Measurements from ENCODE around the gene ATP10A.

The ATP10A gene

DNA sequence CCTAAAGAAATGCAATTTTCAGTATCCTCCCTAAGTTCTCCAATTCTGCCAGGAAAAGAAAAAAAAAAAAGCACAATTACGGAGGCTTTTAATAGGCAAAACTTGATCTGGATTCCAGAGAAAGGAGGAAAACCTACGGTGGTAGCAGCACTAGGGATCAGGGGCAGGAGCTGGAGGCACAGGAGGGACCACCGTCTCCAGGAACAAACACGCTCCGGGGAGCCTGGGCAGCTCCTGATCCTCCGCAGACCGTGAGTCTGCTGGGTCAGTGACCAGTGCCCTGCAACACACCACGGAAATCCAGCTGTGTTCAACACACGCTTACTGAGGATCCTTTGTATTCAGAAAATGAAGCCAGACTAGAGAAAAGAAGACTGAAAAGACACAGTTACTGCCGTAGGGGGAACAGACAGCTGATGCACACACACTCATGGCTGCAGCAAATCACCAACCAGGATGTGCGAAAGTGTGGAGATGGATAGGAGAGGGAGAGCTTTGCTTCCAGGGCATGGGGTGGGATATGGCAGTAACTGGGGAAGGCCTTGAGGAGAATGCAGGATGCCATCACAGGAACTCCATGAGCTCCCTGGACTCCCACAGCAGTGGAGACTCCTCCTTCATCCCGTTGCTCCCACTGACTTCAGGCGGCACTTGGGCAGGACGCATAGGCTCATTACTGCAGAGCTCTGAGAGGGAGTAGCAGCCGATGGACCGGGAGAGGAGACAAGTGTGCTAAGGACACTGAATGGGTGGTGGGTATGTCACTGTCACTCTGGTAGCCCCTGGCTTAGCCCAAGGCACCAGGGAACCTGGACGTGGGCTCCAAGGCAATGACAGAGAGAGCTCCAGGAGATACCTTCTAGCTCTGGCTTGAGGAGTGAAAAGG is 167.0 kb downstream of the ATP10A start:
- H3K4me3 ChIP-seq (ENCODE audit: control insufficient read depth, low read depth, low read length): no peak overlapping the region
- TF ChIP-seq, protein P1, sequence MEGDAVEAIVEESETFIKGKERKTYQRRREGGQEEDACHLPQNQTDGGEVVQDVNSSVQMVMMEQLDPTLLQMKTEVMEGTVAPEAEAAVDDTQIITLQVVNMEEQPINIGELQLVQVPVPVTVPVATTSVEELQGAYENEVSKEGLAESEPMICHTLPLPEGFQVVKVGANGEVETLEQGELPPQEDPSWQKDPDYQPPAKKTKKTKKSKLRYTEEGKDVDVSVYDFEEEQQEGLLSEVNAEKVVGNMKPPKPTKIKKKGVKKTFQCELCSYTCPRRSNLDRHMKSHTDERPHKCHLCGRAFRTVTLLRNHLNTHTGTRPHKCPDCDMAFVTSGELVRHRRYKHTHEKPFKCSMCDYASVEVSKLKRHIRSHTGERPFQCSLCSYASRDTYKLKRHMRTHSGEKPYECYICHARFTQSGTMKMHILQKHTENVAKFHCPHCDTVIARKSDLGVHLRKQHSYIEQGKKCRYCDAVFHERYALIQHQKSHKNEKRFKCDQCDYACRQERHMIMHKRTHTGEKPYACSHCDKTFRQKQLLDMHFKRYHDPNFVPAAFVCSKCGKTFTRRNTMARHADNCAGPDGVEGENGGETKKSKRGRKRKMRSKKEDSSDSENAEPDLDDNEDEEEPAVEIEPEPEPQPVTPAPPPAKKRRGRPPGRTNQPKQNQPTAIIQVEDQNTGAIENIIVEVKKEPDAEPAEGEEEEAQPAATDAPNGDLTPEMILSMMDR (conservative IDR thresholded peaks at IDR 0.05; ENCODE audit: control insufficient read depth, insufficient read depth, low read depth, low read length): no peak
- DNase-seq (ENCODE audit: low read depth): no peak

DNA sequence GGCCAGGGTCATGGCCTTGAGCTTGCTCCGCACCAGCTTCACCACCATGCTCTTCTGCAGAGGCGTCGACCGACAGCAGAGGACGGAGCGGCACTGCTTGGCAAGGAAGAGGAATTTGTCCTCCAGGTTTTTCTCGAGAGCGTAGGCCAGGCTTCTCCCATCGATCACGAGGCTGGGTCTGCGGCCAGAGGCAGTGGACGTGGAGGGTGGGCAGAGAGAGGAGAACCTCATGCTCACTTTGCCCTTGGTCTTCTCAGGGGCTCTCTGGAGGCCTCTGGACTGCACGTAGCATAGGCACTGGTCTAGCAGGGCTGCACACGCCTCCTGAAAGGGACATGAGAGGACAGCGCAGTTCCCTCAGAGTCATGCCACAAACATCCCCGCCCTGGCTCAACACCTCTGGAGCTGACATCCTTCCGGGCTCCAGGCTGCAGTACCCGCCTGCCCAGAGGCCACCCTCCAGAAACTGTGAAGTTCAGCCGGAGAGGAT is 168.3 kb downstream of the ATP10A start:
- TF ChIP-seq, protein P1 (conservative IDR thresholded peaks at IDR 0.05; ENCODE audit: control insufficient read depth, insufficient read depth, low read depth, low read length): no peak
- no peak for DNase-seq (ENCODE audit: low read depth)
- no peak overlapping the region for H3K4me3 ChIP-seq (ENCODE audit: control insufficient read depth, low read depth, low read length)

GRCh38 chr15:25694239-25694584 is 168.9 kb downstream of the ATP10A start:
- TF ChIP-seq, protein P1 (conservative IDR thresholded peaks at IDR 0.05; ENCODE audit: control insufficient read depth, insufficient read depth, low read depth, low read length): no peak
- H3K4me3 ChIP-seq (ENCODE audit: control insufficient read depth, low read depth, low read length): no peak overlapping the region
- DNase-seq (ENCODE audit: low read depth): no peak

DNA sequence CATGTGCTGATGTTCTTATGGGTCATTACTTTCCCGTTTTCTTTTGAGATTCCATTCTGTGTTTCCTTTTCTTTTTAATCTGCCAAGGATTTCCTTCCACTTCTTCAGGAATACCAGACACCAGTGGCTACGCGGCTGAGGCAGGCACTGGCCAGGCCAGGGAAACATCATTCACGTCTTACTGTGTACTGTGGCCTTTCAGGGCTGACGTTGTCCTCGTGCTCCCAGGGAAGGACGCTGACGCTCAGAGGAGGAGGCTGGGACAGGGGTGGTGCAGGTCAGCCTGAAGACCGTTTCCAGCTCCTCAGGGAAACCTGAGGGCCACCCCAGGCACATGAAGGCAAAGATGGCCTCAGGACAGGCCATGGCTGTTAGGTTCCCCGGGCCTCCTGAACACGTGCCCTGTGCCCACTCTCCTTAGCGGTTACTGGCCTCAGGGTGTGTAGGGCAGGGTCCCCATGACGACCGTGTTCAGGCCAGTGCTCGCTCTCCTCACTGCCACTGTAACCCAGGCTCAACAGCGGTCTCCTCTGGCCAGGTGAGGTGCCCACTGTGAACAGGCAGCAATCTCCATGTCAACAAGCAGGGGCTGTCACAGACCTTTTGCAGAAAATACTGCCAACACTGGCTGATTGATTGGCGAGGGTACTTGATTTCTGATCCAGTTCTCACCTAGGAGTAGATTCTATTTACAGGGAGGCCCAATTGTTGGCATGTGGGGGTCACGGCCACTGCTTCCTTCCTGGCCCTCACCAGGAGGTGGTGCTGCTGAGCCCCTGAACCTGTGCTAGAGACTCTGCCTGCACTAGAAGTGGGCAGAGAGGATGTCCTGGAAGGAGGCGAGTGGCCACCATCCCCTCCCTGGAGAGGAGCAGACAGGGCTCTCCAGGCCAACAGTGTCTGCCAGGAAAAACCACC is 169.5 kb downstream of the ATP10A start:
- peak; percentile 39 for DNase-seq (ENCODE audit: low read depth)
- TF ChIP-seq, protein P1 (conservative IDR thresholded peaks at IDR 0.05; ENCODE audit: control insufficient read depth, insufficient read depth, low read depth, low read length): peak; percentile 83
- no peak overlapping the region for H3K4me3 ChIP-seq (ENCODE audit: control insufficient read depth, low read depth, low read length)

DNA sequence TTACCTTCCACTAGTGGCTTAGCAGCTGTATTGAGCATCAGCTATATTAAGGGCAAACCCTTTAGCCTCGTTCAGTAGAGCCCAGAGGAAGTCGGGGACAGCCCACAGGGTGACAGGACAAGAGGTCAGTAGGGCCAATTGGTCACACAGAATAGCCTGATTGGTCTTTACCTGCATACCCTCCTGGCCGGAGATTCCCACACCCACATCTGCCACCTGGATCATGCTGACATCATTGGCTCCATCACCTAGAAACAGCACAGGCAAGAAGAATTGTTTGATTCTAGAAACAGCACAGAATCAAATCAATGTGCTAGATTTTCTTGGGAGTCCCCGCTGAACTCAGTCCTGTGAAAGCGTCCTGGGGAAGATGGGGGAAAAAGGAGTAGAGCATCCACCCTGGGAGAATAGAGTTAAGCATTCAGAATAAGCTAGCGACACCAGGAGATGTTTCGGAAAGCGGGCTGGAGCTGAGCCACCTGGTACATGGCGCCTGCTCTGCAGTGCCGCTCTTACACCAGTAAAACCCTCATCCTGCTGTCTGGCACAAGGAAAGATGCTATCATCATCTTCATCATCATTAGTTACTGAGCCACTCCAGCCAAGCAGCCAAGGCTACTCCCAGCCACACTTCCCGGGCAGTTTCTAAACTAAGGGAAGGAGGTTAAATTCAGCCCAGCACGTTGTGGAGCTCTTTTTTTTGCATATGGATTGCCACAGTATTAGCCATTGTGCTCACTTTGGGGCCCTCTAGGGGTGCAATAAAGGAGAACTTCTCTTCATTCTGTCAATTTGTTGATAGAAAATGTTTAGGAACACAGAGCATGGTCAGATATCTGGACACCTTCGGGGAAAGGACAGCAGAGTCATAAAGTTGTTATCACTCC is 171.3 kb downstream of the ATP10A start:
- peak; percentile 59 for DNase-seq (ENCODE audit: low read depth)
- H3K4me3 ChIP-seq (ENCODE audit: control insufficient read depth, low read depth, low read length): no peak overlapping the region
- TF ChIP-seq, protein P1 (conservative IDR thresholded peaks at IDR 0.05; ENCODE audit: control insufficient read depth, insufficient read depth, low read depth, low read length): peak; percentile 55

All from fibroblast of mammary gland (primary cell).